MM.1S (cell line): Measurements from ENCODE around the gene FAXDC2.

Experiments used
- DNase-seq: peaks from one replicate; pipeline ENCODE4 v3.0.0-alpha.2; 2015
- H2AFZ ChIP-seq: fragments of 300-600 bp; sonication (generic); 2 replicates; pipeline ENCODE4 v1.6.0; 2016; ENCODE audit warnings: antibody characterized with exemption, low read length
- H3F3A ChIP-seq: fragments of 300-600 bp; sonication (generic); 2 replicates; pipeline ENCODE4 v1.6.1; 2016; ENCODE audit warnings: mild to moderate bottlenecking, antibody characterized with exemption, low read length, moderate library complexity, mixed read lengths; ENCODE audit not compliant: insufficient read depth
- H3K27ac ChIP-seq: fragments of 300-600 bp; sonication (generic); 2 replicates; pipeline ENCODE4 v1.5.1; 2016; ENCODE audit warnings: mild to moderate bottlenecking, low read length
- H3K27me3 ChIP-seq: fragments of 300-600 bp; sonication (generic); replicated peaks from 2 replicates; pipeline ENCODE4 v1.6.0; 2016; ENCODE audit warnings: low read length; ENCODE audit not compliant: insufficient read depth
- H3K36me3 ChIP-seq: fragments of 300-600 bp; sonication (generic); replicated peaks from 2 replicates; pipeline ENCODE4 v1.6.1; 2016; ENCODE audit warnings: mild to moderate bottlenecking, low read length, mixed read lengths; ENCODE audit not compliant: insufficient read depth
- H3K4me1 ChIP-seq: fragments of 300-600 bp; sonication (generic); 2 replicates; pipeline ENCODE4 v1.6.1; 2016; ENCODE audit warnings: low read length, mixed read lengths
- H3K4me2 ChIP-seq: fragments of 300-600 bp; sonication (generic); 2 replicates; pipeline ENCODE4 v1.6.0; 2016; ENCODE audit warnings: low read depth, low read length
- H3K4me3 ChIP-seq: fragments of 300-600 bp; sonication (generic); 2 replicates; pipeline ENCODE4 v1.5.1; 2016; ENCODE audit warnings: low read length, mixed read lengths
- H3K79me2 ChIP-seq: fragments of 300-600 bp; sonication (generic); 2 replicates; pipeline ENCODE4 v1.6.1; 2016; ENCODE audit warnings: mixed run types, low read length, mixed read lengths
- H3K9ac ChIP-seq: fragments of 300-600 bp; sonication (generic); 2 replicates; pipeline ENCODE4 v1.6.1; 2016; ENCODE audit warnings: low read length, mixed read lengths
- H3K9me2 ChIP-seq: fragments of 300-600 bp; sonication (generic); replicated peaks from 2 replicates; pipeline ENCODE4 v1.6.1; 2016; ENCODE audit warnings: mild to moderate bottlenecking, low read length, mixed read lengths; ENCODE audit not compliant: insufficient read depth
- H3K9me3 ChIP-seq: fragments of 300-600 bp; sonication (generic); replicated peaks from 2 replicates; pipeline ENCODE4 v1.6.1; 2016; ENCODE audit warnings: mild to moderate bottlenecking, low read length, mixed read lengths; ENCODE audit not compliant: insufficient read depth
- H4K20me1 ChIP-seq: fragments of 300-600 bp; sonication (generic); 2 replicates; pipeline ENCODE4 v1.6.1; 2016; ENCODE audit warnings: mild to moderate bottlenecking, low read length, moderate library complexity, mixed read lengths; ENCODE audit not compliant: insufficient read depth
- CTCF ChIP-seq: fragments of 300-600 bp; sonication (generic); IDR thresholded peaks from 2 replicates; pipeline ENCODE4 v1.5.1; 2016; ENCODE audit warnings: antibody characterized with exemption, low read length, mixed read lengths
- EZH2 ChIP-seq: fragments of 300-600 bp; sonication (generic); optimal IDR thresholded peaks from 2 replicates; pipeline ENCODE3; 2017; ENCODE audit warnings: low read depth, mild to moderate bottlenecking, antibody characterized with exemption, low read length, mixed read lengths
- EZH2phosphoT487 ChIP-seq: fragments of 300-600 bp; sonication (generic); IDR thresholded peaks from 2 replicates; pipeline ENCODE4 v1.6.1; 2018; ENCODE audit warnings: antibody characterized with exemption, low read length

FAXDC2 gene

GRCh38 chr5:154770111-154770510, 80.3 kb downstream of the FAXDC2 start:
- H2AFZ ChIP-seq, result no peak overlapping the region
- peaks cover 94% of the 10 kb centered on the region for H4K20me1 ChIP-seq
- no peaks in the 10 kb centered on the region for H3K4me1 ChIP-seq
- DNase-seq, result no peak
- no peak for TF ChIP-seq EZH2phosphoT487
- no peak for TF ChIP-seq CTCF
- no peak for TF ChIP-seq EZH2
- no peak overlapping the region for H3K9ac ChIP-seq
- no peaks in the 10 kb centered on the region for H3K27me3 ChIP-seq
- H3K4me2 ChIP-seq, result no peak overlapping the region
- H3K27ac ChIP-seq, result no peak overlapping the region
- H3K9me3 ChIP-seq, result no peaks in the 10 kb centered on the region
- peaks cover 99% of the 10 kb centered on the region for H3K79me2 ChIP-seq
- no peaks in the 10 kb centered on the region for H3F3A ChIP-seq
- H3K9me2 ChIP-seq, result no peaks in the 10 kb centered on the region
- H3K36me3 ChIP-seq, result no peaks in the 10 kb centered on the region
- H3K4me3 ChIP-seq, result no peak overlapping the region
